K562 (cell line): ENCODE results near the gene HSD3B2. TPM values are rescaled to one million over a fixed set of nuclear protein-coding genes. Genes with fewer than 3 reads are reported as not detected.

ENCODE experiments used
- ATAC-seq: fragments of 200-7000 bp; cut with Tn5 transposase; 3 replicates; pipeline ENCODE4 v1.9.1; 2020; ENCODE audit warnings: moderate library complexity
- BruUV-seq: library from RNA; stranded (reverse); fragments of 400-500 nt; replicated peaks from 2 replicates; lab custom pipeline; 2021; lab: Mats Ljungman, UMichigan
- CTCF ChIA-PET: fragments of 300-600 bp; formaldehyde crosslinking; extraction: SDS; loops from one replicate; lab custom pipeline; 2021; ENCODE audit warnings: low intra/inter-chr PET ratio; lab: Yijun Ruan, JAX
- POLR2A ChIA-PET: fragments of 300-600, 350-650 bp; sonication (Branson Sonifier 250); formaldehyde crosslinking; extraction: SDS; loops from one replicate; lab custom pipeline; 2021; ENCODE audit warnings: antibody characterized with exemption, inconsistent platforms; lab: Yijun Ruan, JAX
- DNase-seq, 4 experiments: peaks; one replicate each; pipeline versions ENCODE4 v3.0.0 to v3.0.0-alpha.2; 2011 to 2018; ENCODE audit warnings: low spot score in 3 of 4, mixed read lengths in 3 of 4; ENCODE audit errors: extremely low read depth in 1 of 4
- FAIRE-seq: peaks from 2 replicates; lab custom pipeline; 2011; peaks lifted over from hg19 to GRCh38; lab: Jason Lieb, UNC
- H2AFZ ChIP-seq: 2 replicates; pipeline ENCODE4 v1.6.0; 2011; ENCODE audit warnings: low read depth, low read length, control low read depth, inconsistent platforms
- H3K27ac ChIP-seq: fragments of 200-600 bp; 3 replicates; pipeline ENCODE4 v1.8.0; 2011; ENCODE audit warnings: low read depth, mild to moderate bottlenecking, control low read depth, inconsistent platforms, low read length, moderate library complexity, mixed read lengths; ENCODE audit errors: extremely low read depth
- H3K27me3 ChIP-seq, 2 experiments: fragments of 300-600 bp in 1 of 2; 2 replicates in 1 of 2; 3 replicates in 1 of 2; pipeline versions ENCODE4 v1.6.0 to v1.8.0; 2011; ENCODE audit warnings: inconsistent platforms in 2 of 2, low read length in 2 of 2, mild to moderate bottlenecking in 1 of 2, mixed read lengths in 1 of 2, moderate library complexity in 1 of 2; ENCODE audit not compliant: control insufficient read depth in 2 of 2, insufficient read depth in 2 of 2
- H3K36me3 ChIP-seq: fragments of 300-600 bp; 3 replicates; pipeline ENCODE4 v1.8.0; 2011; ENCODE audit warnings: mild to moderate bottlenecking, low read length, inconsistent platforms; ENCODE audit not compliant: control insufficient read depth, insufficient read depth
- H3K4me1 ChIP-seq, 2 experiments: fragments of 200-600 bp in 1 of 2; replicated peaks in 1 of 2; 2 replicates in 1 of 2; 3 replicates in 1 of 2; pipeline versions ENCODE4 v1.5.1 to v1.8.0; 2011; ENCODE audit warnings: inconsistent platforms in 2 of 2, low read length in 2 of 2, mild to moderate bottlenecking in 1 of 2, mixed read lengths in 1 of 2, moderate library complexity in 1 of 2; ENCODE audit not compliant: control insufficient read depth in 2 of 2, insufficient read depth in 2 of 2
- H3K4me2 ChIP-seq: 2 replicates; pipeline ENCODE4 v1.6.1; 2011; ENCODE audit warnings: low read length, control low read depth, inconsistent platforms, mixed read lengths; ENCODE audit not compliant: insufficient read depth
- H3K4me3 ChIP-seq: fragments of 200-600 bp; sonication (generic), shearing (Covaris generic); 2 replicates; pipeline ENCODE4 v1.5.1; 2016; ENCODE audit warnings: control low read depth, inconsistent platforms
- H3K79me2 ChIP-seq: fragments of 200-600 bp; 3 replicates; pipeline ENCODE4 v1.8.0; 2011; ENCODE audit warnings: low read length, inconsistent platforms; ENCODE audit not compliant: control insufficient read depth, insufficient read depth
- H3K9ac ChIP-seq, 2 experiments: 2 replicates each; pipeline versions ENCODE4 v1.6.0 to v1.6.1; 2011; ENCODE audit warnings: low read depth in 2 of 2, low read length in 2 of 2, control low read depth in 1 of 2, inconsistent platforms in 1 of 2, mild to moderate bottlenecking in 1 of 2, mixed read lengths in 1 of 2; ENCODE audit not compliant: insufficient read depth in 1 of 2
- H3K9me1 ChIP-seq: one replicate; pipeline ENCODE4 v1.6.0; 2011; ENCODE audit warnings: inconsistent platforms, mild to moderate bottlenecking, low read length, moderate library complexity; ENCODE audit not compliant: control insufficient read depth, insufficient read depth
- H3K9me3 ChIP-seq: replicated peaks from 2 replicates; pipeline ENCODE4 v1.5.1; 2011; ENCODE audit warnings: low read depth, low read length, inconsistent platforms; ENCODE audit not compliant: control insufficient read depth, insufficient read depth
- H4K20me1 ChIP-seq: replicated peaks from 2 replicates; pipeline ENCODE4 v1.6.1; 2011; ENCODE audit warnings: low read length, inconsistent platforms, mixed read lengths; ENCODE audit not compliant: control insufficient read depth, insufficient read depth
- CAMTA2 ChIP-seq: fragments of 250-450 bp; sonication (Bioruptor Pico); conservative IDR thresholded peaks from 2 replicates; pipeline ENCODE4 v1.5.1; 2022
- EGR1 ChIP-seq: fragments of 450-650 bp; conservative IDR thresholded peaks from 2 replicates; pipeline ENCODE4 v1.6.1; 2017; ENCODE audit warnings: mild to moderate bottlenecking
- EHMT2 ChIP-seq: fragments of 450-650 bp; IDR thresholded peaks from 2 replicates; pipeline ENCODE4 v1.6.1; 2018; ENCODE audit warnings: antibody characterized with exemption
- FOS ChIP-seq: IDR thresholded peaks from 3 replicates; pipeline ENCODE4 v1.6.1; 2011; ENCODE audit not compliant: insufficient read length; ENCODE audit errors: extremely low read depth
- MED1 ChIP-seq: sonication (generic); formaldehyde crosslinking; IDR thresholded peaks from 2 replicates; pipeline ENCODE4 v1.8.1; 2023; ENCODE audit warnings: missing genetic modification reagents, borderline replicate concordance
- NR2C1 ChIP-seq, 2 experiments: fragments of 450-650 bp; IDR thresholded peaks; 2 replicates each; pipeline ENCODE4 v1.6.1; 2017; ENCODE audit warnings: mild to moderate bottlenecking in 2 of 2, antibody characterized with exemption in 1 of 2, inconsistent platforms in 1 of 2, missing compliant biosample characterization in 1 of 2, missing genetic modification characterization in 1 of 2
- NR4A1 ChIP-seq, 2 experiments: fragments of 250-450 bp in 1 of 2; fragments of 450-650 bp in 1 of 2; sonication (Bioruptor Pico) in 1 of 2; IDR thresholded peaks; 2 replicates each; pipeline versions ENCODE4 v1.4.0 to v1.6.1; 2016 to 2020; ENCODE audit warnings: mild to moderate bottlenecking in 2 of 2, missing compliant biosample characterization in 1 of 2, missing genetic modification characterization in 1 of 2, moderate library complexity in 1 of 2
- PHF8 ChIP-seq: fragments of 200-600 bp; sonication (generic); IDR thresholded peaks from 2 replicates; pipeline ENCODE4 v1.6.1; 2012; ENCODE audit warnings: mixed run types, mild to moderate bottlenecking, inconsistent platforms, low read length, moderate library complexity, borderline replicate concordance
- POLR2B ChIP-seq: fragments of 450-650 bp; IDR thresholded peaks from 2 replicates; pipeline ENCODE4 v1.6.1; 2018; ENCODE audit warnings: low read depth; ENCODE audit not compliant: partially characterized antibody
- RFX1 ChIP-seq: fragments of 450-650 bp; IDR thresholded peaks from 2 replicates; pipeline ENCODE4 v1.6.1; 2016; ENCODE audit warnings: mild to moderate bottlenecking, moderate library complexity
- ZC3H8 ChIP-seq: fragments of 450-650 bp; IDR thresholded peaks from 2 replicates; pipeline ENCODE4 v1.6.1; 2017
- ZKSCAN3 ChIP-seq: fragments of 250-450 bp; sonication (Bioruptor Pico); IDR thresholded peaks from 2 replicates; pipeline ENCODE4 v1.4.0; 2020
- ZNF134 ChIP-seq: fragments of 250-450 bp; sonication (Bioruptor Pico); conservative IDR thresholded peaks from 2 replicates; pipeline ENCODE4 v1.4.0; 2020
- ZNF224 ChIP-seq: sonication (generic); formaldehyde crosslinking; IDR thresholded peaks from 2 replicates; pipeline ENCODE4 v1.8.0; 2022; ENCODE audit warnings: mild to moderate bottlenecking, missing genetic modification reagents
- ZNF316 ChIP-seq: fragments of 450-650 bp; IDR thresholded peaks from 2 replicates; pipeline ENCODE4 v1.6.1; 2016
- ZNF354B ChIP-seq: fragments of 250-450 bp; sonication (Bioruptor Pico); IDR thresholded peaks from 2 replicates; pipeline ENCODE4 v1.4.0; 2020
- ZNF695 ChIP-seq: fragments of 450-650 bp; formaldehyde crosslinking; IDR thresholded peaks from 2 replicates; pipeline ENCODE4 v1.4.0; 2020; ENCODE audit warnings: mild to moderate bottlenecking, moderate library complexity
- WGBS: fragments of 100-300 bp; shearing (Covaris generic); methylation state at CpG from one replicate; pipeline ENCODE4 v1.1.6; 2016; ENCODE audit warnings: low coverage, mixed read lengths; ENCODE audit not compliant: insufficient coverage; ENCODE audit errors: missing lambda C conversion rate; 5-methylcytosine and 5-hydroxymethylcytosine counted together
- in situ Hi-C: fragments of 300-500 bp; cut with MboI; formaldehyde crosslinking; loops from 4 replicates; pipeline ENCODE4 v1.15.0; 2018; ENCODE audit warnings: inconsistent platforms, mixed read lengths
- intact Hi-C: fragments of 100-400 bp; cut with micrococcal nuclease; formaldehyde crosslinking; loops from 2 replicates; pipeline ENCODE4 v1.14.2; 2022
- polyA plus RNA-seq, 8 experiments: library from polyadenylated mRNA; depleted of rRNA in 4 of 8; stranded (reverse) in 5 of 8; unstranded in 3 of 8; fragments of >200 nt; fragmentation: Nextera tagmentation in 2 of 8; fragmentation: Illumina TruSeq in 1 of 8; extraction: Ambion mirVana in 2 of 8; extraction: Trizol in 1 of 8; gene quantifications; 2 replicates each; pipeline versions ENCODE4 v1.2.1 to v1.2.3, GENCODE V29; 2011 to 2014; ENCODE audit warnings: inconsistent platforms in 1 of 8, missing spikeins in 1 of 8
- total RNA-seq, 7 experiments: library from RNA; depleted of rRNA in 6 of 7; stranded (reverse); fragments of >200 nt in 6 of 7; fragmentation: Illumina TruSeq in 2 of 7; extraction: Trizol in 2 of 7; gene quantifications; 2 replicates each; pipeline versions ENCODE4 v1.2.1 to v1.2.3, GENCODE V29; 2011 to 2021; ENCODE audit warnings: low replicate concordance in 1 of 7
- TF ChIP-seq, protein P1 (sequence below), 2 experiments: fragments of 450-650 bp; IDR thresholded peaks; 2 replicates each; pipeline ENCODE4 v1.6.1; 2016; ENCODE audit warnings: mild to moderate bottlenecking in 2 of 2, borderline replicate concordance in 1 of 2, low read depth in 1 of 2, moderate library complexity in 1 of 2

HSD3B2 gene
- total and polyA plus RNA-seq, 9 of the 15 experiments (the other 6 are each of a cell fraction or from before 2014, with no cell fraction given): 1.1 TPM; not detected in 8

DNA sequence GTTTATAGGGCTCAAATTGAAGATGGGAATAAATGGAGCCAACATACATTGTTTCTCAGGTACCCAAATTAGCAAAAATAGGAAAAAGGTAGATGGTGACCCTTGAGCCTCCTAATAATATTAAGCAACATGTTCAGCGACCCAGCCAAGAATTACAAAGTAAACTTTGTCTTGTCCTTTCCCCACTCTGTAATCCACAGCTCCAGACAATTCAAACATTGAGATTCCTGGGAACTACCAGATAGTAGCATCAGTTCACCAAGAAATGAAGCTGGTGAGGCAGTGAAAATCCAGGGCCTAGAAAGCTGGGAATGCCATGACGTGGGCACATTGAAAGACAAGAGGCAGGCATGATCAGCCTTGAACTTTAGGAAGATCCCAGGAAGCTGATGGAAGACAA lies 34.6 kb upstream of the HSD3B2 start:
- intact Hi-C loops: no loop called here
- Histone ChIP-seq H3K79me2 (no peaks in the 10 kb centered on the region), H3K9me3 (no peaks in the 10 kb centered on the region), H3K27ac (no peak overlapping the region), H4K20me1 (no peaks in the 10 kb centered on the region), H3K9ac (no peak overlapping the region), H3K36me3 (no peaks in the 10 kb centered on the region), H2AFZ (no peak overlapping the region), H3K4me2 (no peak overlapping the region), H3K9me1 (no peaks in the 10 kb centered on the region), H3K4me1 (no peaks in the 10 kb centered on the region), H3K27me3 (no peaks in the 10 kb centered on the region), H3K4me3 (no peak overlapping the region)
- CTCF ChIA-PET: no interaction called here
- FAIRE-seq (no peak), ATAC-seq (no peak), DNase-seq (no peak)
- no TSS peak for BruUV-seq
- POLR2A ChIA-PET: interaction anchor here (1.1 kb wide), 1 partner anchor 9 kb away, joined by 3 read pairs; no protein-coding TSS in a partner anchor
- 0% methylated on average over 2 of the region's 2 CpGs for WGBS
- in situ Hi-C loops: no loop called here
- TF ChIP-seq ZNF134 (CRISPR knock-in tag): no peak
- no peak for TF ChIP-seq CAMTA2 (CRISPR knock-in tag)
- TF ChIP-seq ZNF224 (CRISPR knock-in tag): no peak
- TF ChIP-seq PHF8: no peak
- no peak for TF ChIP-seq ZC3H8
- TF ChIP-seq, protein P1, sequence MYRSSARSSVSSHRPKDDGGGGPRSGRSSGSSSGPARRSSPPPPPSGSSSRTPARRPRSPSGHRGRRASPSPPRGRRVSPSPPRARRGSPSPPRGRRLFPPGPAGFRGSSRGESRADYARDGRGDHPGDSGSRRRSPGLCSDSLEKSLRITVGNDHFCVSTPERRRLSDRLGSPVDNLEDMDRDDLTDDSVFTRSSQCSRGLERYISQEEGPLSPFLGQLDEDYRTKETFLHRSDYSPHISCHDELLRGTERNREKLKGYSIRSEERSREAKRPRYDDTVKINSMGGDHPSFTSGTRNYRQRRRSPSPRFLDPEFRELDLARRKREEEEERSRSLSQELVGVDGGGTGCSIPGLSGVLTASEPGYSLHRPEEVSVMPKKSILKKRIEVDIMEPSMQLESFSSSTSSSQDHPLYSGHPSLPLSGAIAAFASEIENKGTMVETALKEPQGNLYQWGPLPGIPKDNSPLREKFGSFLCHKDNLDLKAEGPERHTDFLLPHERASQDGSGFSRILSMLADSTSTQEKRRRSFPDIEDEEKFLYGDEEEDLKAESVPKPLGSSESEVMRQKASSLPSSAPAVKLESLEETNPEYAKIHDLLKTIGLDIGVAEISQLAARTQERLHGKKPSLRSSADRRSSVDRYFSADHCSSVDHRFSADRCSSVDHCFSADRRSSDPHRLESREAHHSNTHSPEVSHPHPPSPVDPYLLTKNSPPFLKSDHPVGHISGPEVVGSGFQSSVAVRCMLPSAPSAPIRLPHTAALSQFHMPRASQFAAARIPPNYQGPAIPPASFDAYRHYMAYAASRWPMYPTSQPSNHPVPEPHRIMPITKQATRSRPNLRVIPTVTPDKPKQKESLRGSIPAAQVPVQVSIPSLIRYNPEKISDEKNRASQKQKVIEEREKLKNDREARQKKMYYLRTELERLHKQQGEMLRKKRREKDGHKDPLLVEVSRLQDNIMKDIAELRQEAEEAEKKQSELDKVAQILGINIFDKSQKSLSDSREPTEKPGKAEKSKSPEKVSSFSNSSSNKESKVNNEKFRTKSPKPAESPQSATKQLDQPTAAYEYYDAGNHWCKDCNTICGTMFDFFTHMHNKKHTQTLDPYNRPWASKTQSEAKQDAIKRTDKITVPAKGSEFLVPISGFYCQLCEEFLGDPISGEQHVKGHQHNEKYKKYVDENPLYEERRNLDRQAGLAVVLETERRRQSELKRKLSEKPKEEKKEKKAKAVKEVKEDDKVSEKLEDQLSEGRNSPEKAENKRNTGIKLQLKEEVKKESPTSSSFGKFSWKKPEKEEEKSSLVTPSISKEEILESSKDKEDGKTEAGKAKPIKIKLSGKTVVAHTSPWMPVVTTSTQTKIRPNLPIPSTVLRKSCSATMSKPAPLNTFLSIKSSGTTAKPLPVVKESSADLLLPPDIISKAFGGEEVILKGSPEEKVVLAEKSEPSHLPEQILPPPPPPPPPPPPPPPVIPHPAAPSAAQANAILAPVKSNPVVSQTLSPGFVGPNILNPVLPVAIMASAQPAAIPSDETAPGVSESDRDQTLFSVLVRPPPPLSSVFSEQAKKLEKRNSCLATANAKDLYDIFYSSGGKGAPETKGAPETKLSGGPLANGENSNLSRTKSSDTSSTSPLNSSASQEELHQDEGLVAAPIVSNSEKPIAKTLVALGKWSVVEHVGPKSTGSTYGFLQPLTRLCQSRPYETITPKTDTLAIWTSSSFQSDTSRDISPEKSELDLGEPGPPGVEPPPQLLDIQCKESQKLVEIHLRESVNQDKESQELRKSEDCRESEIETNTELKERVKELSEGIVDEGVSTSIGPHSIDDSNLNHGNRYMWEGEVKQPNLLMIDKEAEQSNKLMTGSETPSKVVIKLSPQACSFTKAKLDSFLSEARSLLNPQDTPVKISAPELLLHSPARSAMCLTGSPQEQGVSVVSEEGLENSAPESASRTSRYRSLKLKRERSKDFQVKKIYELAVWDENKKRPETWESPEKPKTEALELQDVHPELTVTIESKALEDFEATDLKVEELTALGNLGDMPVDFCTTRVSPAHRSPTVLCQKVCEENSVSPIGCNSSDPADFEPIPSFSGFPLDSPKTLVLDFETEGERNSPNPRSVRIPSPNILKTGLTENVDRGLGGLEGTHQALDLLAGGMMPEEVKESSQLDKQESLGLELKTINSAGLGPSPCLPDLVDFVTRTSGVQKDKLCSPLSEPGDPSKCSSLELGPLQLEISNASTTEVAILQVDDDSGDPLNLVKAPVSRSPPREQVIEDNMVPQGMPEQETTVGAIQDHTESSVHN (IDR thresholded peaks at IDR 0.05; ENCODE audit: borderline replicate concordance in 1 of 2, low read depth in 1 of 2): no peak
- no peak for TF ChIP-seq EGR1
- no peak for TF ChIP-seq RFX1
- TF ChIP-seq NR2C1 (IDR thresholded peaks at IDR 0.05): no peak
- TF ChIP-seq NR2C1 (tag; IDR thresholded peaks at IDR 0.05): no peak
- no peak for TF ChIP-seq EHMT2
- no peak for TF ChIP-seq NR4A1 (CRISPR knock-in tag; IDR thresholded peaks at IDR 0.05)
- no peak for TF ChIP-seq NR4A1 (tag; IDR thresholded peaks at IDR 0.05)
- TF ChIP-seq ZKSCAN3 (CRISPR knock-in tag): no peak
- TF ChIP-seq MED1 (CRISPR knock-in tag): no peak
- no peak for TF ChIP-seq ZNF695 (CRISPR knock-in tag)
- TF ChIP-seq FOS: no peak
- no peak for TF ChIP-seq ZNF354B (CRISPR knock-in tag)
- no peak for TF ChIP-seq ZNF316
- TF ChIP-seq POLR2B: no peak
